NCI-H1930 (cell line): ENCODE data around the gene SLC9A9.

Source experiments
- DNase-seq, 2 experiments: peaks; one replicate each; lab custom pipeline; 2025; lab: John Stamatoyannopoulos, UW

SLC9A9 gene

DNA sequence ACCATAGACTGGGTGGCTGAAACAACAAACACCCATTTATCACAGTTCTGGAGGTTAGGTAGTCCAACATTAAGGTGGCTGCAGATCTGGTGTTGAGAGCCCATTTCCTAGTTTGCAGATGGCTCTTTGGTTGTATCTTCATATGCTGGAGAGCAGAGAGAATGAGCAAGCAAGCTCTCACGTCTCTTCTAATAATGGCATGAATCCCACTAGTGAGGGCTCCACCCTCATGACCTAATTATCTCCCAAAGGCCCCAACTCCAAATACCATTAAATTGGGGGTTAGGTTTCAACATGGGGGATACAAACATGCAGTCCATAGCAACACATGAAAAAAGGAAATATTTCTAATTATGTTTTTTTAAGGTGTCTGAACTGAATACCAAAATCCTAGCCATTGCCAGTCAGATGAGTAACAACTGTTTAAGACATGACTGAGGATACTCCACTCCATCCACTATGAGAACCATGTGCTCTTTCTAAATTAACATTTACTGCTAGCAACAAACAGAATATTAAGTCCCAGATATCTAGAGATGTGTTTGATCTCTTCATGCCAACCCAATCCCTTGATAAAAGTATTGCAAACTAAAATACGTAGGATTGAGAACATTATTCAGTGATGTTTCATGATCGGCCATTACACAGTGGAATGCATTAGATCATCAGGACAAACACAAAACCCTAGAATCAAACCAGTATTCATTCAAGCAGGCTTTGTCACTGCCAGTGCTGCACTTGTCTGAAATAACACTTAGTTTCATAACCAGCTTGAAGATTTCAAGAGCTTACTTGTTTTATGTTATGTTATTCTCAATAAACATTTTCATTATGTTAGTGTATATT, 340.3 kb downstream of the SLC9A9 start:
- no peak for DNase-seq

DNA sequence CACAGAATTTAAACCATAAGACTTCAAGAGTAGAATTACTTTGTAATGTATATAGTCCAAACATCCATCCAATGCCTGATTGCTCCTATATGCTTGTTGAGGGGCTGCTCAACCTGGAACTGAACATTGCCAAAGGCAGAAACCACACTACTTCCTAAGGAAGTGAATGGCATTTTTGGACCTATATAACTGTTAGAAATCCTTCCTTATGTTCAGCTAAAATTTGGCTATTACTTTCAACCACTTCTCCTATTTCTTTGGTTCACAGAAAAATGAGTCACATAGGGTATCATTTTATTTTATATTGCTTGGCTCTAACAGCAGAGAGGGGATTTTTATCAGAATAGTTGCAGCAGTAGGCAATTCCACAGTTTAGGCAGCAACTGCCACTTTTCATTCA, 342.1 kb downstream of the SLC9A9 start:
- DNase-seq = no peak

DNA sequence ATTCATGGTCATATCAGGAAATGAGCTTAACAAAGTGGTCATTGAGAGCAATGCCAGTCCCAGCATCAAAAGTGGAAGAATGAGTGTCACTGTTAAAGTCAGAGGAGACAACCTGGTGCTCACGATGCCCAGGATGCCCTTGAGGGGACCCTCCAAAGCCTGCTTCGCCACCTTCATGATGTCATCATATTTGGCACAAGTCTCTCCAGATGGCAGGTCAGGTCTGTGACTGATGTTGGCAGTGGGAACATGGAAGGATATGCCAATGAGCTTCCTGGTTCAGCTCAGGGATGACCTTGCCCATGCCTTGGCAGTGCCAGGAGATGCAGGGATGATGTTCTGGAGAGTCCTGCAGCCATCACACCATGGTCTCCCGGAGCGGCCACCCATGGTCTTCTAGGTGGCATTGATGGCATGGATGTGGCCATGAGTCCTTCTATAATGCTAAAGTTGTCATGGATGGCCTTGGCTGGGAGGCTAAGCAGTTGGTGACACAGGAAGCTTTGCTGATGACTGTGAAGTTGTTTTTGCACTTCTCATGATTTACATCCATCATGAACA, 344.9 kb downstream of the SLC9A9 start:
- no peak for DNase-seq

DNA sequence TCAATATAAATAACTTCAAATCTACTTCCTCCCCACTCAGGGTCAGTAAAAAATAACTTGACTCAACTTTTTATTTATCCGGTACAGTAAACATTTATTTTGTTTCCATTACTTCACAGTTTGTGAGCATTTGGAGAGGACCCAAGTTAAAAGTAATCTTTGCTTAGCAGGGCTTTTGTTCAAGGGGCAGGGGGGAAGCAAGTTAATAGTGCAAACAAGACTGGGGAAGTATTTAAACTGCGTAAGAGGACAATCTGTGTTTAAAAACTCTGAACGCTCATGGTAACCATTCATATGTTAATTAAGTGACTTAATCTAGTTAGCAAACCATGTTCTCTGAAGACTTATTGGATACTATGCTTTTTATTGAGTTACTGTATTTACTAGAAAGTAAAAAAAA, 346.2 kb downstream of the SLC9A9 start:
- no peak for DNase-seq

DNA sequence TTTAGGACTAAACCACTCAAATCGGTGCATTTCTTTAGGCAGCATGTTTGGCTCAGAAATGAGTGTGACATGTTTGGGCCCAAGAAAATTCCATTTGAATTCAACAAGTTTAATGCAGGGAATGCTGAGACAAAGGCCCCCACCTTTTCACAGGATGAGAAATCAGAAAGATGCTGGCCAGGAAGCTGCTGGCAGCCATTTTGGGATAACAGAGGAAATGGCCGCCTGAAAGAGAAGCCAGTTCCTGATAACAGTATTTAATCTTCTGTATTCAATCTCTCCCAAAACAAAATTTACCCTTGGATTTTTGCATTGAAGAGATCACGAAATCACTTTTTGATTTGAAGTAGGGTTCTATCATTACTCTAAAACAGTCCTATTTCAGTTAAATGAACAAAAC, 350.9 kb downstream of the SLC9A9 start:
- no peak for DNase-seq

DNA sequence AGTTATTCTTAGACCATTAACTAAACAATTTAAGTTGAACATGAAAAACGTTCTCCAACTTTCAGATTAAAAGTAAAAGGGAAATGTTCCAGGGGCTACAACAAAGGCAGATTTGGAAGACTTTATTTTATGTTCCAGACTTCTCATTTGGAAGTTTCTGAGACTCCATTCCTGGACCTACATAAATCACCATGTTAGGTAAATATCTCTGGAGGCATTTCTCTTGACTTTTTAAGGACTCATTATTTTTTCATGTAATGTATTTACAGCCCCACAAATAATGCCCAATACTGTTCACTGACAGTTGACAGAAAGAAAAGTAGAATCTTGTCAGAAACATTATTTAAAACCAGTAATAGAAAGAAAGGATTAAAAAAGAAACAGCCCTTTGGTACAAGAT, 352.1 kb downstream of the SLC9A9 start:
- DNase-seq = no peak

DNA sequence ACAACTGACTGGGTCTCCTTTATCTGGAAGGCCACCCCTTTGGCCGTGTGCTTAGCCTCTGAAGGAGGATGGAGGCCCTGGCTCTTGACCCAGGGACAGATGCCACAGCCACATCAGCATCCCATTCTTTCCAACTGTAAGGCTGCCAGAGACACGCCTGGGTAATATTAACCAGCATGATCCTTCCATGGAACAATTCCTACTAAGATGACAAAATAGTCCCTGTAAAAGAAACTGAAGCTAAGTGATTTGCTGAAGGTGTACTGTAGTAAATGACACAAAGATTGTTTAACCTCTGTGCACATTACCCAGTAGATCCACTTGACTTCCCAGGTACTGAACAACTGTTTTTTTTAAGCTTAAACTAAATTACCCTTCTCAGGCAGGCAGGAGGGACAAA, 352.7 kb downstream of the SLC9A9 start:
- DNase-seq = no peak

DNA sequence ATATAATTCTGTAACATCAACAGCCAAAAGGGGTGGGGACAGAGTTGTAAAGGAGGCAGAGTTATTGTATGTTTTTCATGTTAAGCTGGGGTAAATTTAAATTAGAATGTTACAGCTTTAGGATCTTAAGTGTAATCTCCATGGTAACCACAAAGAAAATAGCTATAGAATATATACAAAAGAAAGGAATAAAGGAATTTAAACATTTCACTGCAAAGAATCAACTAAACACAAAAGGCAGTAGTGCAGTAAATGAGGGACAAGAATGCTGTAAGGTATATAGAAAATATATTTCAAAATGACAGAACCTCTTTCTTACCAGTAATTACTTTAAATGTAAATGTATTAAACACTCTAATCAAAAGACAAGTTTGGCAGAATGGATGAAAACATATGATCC, 361.7 kb downstream of the SLC9A9 start:
- no peak for DNase-seq

DNA sequence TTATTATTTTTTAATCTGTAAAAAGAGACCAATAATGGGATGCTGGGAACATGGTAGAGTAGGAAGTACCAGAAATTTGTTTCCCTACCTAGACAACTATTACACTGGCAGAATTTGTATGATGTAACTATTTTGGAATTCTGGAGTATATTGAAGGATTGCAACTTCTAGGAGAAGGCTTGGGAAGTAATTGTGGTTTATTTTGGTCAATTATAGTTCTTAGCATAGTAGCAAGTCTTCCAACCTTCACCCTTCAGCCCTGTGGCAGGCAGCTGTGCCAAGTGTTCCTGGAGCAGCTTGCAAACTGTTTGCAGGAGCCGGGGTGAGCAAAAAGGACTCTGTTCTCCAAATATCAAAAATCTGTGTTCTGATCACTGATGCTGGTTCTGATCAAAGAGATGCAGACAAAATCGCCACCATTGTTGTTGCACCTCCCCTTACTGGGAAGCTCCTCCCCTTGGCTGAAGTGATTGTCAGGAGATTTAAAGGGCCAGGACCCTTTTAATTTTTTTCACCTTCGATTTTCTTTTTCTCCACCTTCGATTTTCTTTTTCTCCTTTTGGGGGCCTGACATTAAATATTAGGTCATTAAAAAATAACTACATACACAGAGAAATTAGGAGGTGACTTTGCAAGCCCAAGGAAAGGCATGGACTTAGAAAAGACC, 363.3 kb downstream of the SLC9A9 start:
- DNase-seq = no peak

DNA sequence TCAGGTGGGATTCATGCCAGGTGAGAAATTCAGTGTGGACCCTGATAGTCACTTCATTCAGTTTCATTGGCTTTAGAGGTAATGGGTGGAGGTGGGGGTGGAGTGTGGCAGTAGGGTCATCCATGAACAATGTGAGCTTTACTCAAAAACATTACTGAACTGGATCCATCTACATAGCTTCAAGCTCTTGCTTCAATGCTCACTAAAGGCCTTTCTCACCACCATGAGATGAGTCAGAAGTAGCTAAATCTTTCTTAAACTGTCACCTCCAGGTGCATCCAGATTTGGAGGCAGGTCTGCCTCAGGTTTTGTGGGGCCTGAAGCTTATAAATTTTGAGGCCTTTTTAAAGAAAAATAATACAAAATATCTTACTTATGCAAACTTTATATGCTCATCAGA, 365.1 kb downstream of the SLC9A9 start:
- DNase-seq = no peak

DNA sequence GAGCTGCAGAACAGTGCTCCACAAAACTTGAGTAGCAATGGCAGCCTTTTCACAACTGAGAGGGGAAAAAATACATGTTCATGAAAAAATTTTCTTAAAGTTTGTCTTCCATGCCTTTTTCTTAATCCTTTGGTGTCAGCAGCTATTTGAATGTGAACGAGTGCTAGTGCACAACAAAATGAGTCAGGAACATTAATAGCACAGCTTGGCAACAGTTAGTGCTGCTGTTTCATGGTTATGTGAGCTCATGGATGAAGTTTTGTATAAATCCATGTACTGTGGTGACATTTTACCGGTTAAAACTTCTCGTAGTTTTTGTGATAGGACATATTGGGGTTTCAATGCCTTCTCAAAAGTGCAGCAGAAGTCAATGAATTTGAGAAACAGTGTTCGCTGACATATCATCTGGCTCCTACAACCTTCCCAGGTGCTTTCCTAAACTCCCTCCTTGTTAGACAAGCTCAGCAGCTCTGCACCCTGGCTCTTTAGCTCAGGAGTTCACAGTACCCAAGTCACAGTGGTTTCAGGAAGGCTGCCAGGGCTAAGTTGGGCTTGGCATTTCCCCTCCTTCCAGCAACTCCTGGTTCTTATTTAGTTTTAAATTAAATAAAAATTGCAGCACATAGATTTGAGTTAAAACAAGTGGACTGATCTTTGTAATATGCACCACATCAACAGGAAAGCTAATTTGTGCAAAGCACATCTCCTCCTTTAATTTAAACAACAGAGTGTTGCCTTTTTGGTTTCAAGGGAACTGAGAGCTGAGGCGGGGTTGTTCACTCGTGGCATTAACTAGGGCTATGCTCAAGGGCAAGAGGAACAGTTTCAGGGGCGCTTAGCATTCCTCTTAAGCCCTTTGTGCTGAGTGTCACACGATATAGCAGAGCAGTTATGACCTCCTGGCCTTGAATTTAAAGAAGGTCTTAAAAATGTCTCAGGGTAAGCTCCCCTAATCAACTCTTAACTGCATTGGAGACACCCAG, 365.9 kb downstream of the SLC9A9 start:
- no peak for DNase-seq

DNA sequence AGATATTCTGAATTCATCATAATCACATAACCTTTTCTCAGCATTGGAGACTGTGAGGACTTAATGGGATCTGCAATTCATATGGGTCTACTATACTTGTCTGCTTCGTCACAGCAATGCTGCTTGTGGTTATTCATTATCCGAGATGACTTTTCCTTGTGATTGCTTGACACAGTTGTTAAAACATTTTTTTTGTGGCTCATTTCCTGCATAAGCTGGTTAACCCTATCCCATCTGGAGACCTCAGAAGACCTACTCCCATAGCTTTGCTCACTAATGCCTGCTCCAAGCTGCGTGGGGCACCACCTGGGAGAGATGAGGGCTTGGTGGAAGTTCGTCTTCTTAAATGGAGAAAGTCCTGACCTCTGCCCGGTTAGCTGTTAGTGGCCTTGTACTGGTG, 367.9 kb downstream of the SLC9A9 start:
- no peak for DNase-seq

DNA sequence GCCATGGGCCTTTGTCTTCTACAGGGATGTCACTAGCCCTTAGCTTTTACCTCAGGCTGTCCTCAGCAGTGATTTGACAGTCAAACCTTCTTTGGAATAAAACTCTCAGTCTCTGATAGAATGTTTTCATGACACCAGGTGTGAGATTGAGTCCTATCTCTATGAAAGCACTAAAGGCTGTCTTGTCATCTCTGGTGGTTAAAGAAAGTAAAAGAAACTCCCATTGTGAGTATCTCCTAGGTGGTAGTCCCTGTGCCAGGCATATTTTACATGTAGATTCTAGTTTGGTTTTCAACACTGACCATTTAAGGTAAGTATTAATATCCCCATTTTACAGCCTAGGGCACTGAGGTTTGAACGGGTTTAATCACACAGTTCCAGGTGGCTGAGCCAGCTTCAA, 368.5 kb downstream of the SLC9A9 start:
- no peak for DNase-seq

DNA sequence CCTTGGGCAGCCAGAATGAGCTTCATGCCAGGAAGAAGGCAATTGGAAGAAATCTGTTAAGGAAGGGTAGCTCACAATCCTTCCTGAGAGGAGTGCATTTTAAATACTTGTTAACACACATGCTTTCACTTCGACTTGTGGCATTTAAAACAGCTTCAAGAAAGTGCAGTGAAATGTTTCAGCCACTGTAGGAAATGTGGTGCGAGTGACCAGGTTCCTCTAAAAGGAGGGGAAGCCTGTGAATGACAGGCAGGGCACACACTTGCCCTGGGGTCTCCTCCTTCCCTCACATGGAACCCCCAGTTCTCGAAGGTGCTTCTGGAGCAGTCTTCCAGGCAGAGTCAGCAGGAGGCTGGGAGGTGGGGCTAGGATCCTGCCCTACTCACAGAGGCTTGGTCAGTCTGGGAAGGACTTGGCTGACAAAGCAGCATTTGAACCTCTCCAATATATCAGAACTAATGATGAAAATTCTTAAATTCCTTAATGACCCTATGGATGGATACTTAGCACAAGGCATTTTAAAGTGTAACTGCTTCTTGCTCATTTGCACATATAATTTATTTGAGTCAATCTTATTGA, 370.1 kb downstream of the SLC9A9 start:
- no peak for DNase-seq

DNA sequence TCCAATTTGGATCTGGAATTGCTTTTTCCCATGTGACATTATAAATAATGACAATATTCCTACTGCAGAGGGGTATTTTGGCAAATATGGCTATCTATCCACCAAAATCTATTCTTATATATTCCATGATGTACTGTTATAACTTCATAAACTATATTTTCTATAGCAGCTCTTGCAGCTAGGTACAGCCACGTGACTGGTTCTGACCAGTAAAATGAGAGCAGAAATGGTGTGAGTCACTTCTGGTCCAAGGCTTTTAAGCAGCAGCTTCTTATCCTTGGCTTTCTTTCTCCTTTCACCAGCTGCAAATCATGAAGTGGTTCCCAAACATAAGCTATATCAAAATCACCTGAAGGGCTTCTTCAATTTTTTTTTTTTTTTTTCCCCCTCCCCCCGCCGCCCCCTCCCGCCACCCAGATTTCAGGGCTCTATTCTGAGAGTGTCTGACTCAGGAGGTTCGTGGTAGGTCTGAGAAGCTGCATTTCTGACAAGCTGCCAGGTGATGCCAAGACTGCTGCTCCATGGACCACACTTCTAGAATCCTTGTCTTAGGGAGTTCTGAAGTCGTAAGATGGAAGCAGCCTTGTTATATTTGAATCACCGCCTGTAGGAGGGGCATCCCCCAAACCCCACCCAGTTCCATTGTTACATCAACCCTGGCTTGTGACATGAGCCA, 371.2 kb downstream of the SLC9A9 start:
- no peak for DNase-seq

DNA sequence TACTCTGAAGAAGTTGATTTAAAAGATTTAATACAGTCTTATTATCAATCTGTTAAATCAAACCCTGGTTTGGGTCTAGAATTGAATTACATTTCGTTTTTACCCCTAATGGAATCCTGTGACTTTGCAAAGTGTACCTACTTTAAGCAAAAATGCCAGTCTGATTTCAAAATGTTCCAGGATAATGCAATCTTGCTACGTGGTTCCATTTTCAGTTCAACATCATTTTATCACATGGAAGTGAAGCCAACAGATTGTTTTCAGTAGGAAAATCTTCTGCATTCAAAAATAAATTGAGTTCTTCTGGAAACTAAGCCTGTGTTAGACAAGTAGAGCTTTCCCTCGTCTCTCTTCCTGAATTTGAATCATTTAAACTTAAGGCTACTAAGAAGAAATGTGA, 372.3 kb downstream of the SLC9A9 start:
- no peak for DNase-seq

DNA sequence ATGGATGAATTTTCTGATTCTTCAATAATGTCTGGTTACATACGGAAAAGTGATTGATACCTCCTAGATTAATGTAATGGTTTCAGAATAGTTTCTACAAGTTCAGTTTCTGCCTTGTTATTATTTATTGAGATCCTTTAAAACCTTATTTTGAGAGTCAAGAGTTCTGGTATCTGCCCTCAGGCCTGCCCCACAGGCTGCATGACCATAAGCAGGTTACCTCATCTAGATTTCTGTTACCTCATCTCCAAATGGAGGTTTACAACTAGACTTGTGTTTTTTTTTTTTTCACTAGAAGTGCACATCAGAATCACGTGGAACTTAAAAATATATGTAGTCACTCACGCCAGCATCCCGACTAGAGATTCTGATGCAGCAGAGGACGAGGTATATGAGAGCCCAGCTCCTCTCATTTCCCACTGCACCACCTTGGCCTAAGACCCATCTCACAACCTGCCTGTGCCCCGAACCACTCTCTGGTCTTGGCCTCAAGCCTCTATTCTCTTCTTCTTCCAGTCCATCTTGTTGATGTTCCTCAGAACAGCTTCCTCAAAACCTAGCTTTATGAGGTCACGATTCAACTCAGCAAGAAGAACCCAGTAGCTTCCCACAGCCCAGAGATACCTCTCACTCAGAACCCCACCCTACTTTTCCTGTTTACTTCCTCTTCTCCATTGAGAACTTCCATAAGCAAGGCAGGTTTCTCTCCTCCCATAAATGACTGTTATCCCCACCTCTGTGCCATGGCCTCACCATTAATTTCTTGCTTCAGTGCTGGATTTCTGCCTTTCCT, 375.3 kb downstream of the SLC9A9 start:
- no peak for DNase-seq

DNA sequence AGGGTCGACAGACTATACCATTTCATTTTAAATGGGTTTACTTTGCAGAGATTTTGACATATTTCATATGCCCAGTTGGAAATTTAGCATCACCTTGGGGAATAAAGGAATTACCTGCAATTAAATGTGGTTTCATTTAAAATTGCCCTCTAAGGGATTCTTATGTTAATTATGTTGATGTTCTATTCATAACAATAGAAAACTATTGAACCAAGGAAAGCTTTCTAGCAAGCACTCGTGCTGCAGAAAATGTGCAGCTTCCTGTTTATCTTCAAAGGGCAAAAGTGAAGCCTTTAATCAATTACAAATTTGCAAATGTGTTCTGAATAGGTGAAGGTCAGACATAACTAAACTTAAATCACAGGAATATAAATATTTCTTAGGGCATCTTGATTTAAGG, 376.6 kb downstream of the SLC9A9 start:
- no peak for DNase-seq

DNA sequence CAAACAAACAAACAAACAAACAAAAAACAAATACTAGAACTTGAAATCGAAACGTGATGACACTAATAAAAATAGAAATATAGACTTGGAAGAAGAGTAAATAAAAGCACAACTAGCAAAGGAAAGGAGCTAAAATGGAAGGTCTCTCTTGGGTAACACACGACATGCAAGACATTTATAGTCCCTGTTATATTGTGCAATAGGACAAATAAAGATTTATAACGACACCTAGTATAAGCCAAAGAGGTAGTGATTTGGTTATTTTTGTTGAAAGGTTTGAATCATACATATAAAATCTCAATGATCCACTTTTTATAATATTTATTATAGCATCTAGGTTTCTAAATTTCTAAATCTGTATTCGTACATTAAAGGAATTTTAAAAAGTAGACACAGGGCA, 379.1 kb downstream of the SLC9A9 start:
- no peak for DNase-seq

DNA sequence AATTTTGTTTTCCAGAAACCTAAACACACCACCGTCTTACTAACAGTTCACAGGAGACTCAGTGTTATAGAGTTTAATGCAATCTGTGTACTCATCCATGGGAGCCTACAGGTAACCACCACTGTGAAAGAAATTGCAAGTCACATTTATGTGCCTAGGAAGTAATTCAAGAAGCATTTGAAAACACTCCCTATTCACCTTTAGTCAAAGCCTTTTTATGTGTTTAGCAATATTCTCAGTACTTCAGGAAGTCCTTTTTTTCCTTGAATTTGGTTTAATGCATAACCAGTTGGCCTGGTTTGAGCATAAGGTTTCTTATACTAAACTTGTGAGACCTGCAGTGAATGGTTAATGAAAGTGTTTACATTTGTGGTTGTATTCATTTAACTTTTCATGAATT, 382.6 kb downstream of the SLC9A9 start:
- no peak for DNase-seq
